Cardiac fibroblast (primary cell): Measurements from ENCODE around the gene PVR.
"Not testable (repeated sequence)": the region's sequence is repeated elsewhere in the genome, so short reads cannot be mapped to it uniquely, and the experiment has no call there.

Experiments
- DNase-seq, 2 donors: peaks; one replicate each; pipeline versions ENCODE4 v3.0.0 to v3.0.0-alpha.2; 2010; ENCODE audit warnings: low read depth in 2 of 2
- H3K4me3 ChIP-seq, 2 donors: replicated peaks in 1 of 2; 1 replicate in 1 of 2; 2 replicates in 1 of 2; pipeline ENCODE4 v1.5.1; 2011; ENCODE audit warnings: low read depth in 2 of 2, low read length in 2 of 2, mild to moderate bottlenecking in 2 of 2, moderate library complexity in 1 of 2
- CTCF ChIP-seq: IDR thresholded peaks from one replicate; pipeline ENCODE4 v1.5.1; 2011; ENCODE audit warnings: low read depth, mild to moderate bottlenecking, low read length, inconsistent platforms

Gene PVR

GRCh38 chr19:44609219-44609618, 34.5 kb upstream of the PVR start:
- H3K4me3 ChIP-seq = no peak overlapping the region
- no peak for DNase-seq
- TF ChIP-seq CTCF = no peak

- DNase-seq = peak in 1 of 2 donors; percentile 55
- H3K4me3 ChIP-seq = not testable (repeated sequence)
These were observed 33.2 kb upstream of the PVR start for GRCh38 chr19:44610497-44610896.

GRCh38 chr19:44611812-44612295, 31.9 kb upstream of the PVR start:
- TF ChIP-seq CTCF = no peak
- no peak overlapping the region for H3K4me3 ChIP-seq
- no peak for DNase-seq

GRCh38 chr19:44613295-44614178, 30.2 kb upstream of the PVR start, which contains the start of gene IGSF23:
IGSF23 (plus strand) TSS chr19:44613563; CDS start chr19:44613646, 83 bp downstream.
- no peak for TF ChIP-seq CTCF
- no peak for DNase-seq
- no peak within 1 kb of the TSS for H3K4me3 ChIP-seq

- no peak overlapping the region for H3K4me3 ChIP-seq
- no peak for DNase-seq
- no peak for TF ChIP-seq CTCF
These were observed 29.4 kb upstream of the PVR start for GRCh38 chr19:44614313-44614712.

- no peak for TF ChIP-seq CTCF
- no peak for DNase-seq
- H3K4me3 ChIP-seq = no peak overlapping the region
These were observed 27.9 kb upstream of the PVR start for GRCh38 chr19:44615863-44616247.

GRCh38 chr19:44617110-44617880, 26.4 kb upstream of the PVR start:
- no peak overlapping the region for H3K4me3 ChIP-seq
- no peak for DNase-seq
- no peak for TF ChIP-seq CTCF
